ENCODE results near the gene C16orf92. TPM values are rescaled to one million over a fixed set of nuclear protein-coding genes. Genes with fewer than 3 reads are reported as not detected.

Gene C16orf92
- total RNA-seq (2021), result not detected in 2 replicates
- Bru-seq, nascent RNA, result not detected
- not detected for BruChase-seq, experiment 1, labeled RNA remaining after a 2-hour chase
- BruChase-seq, experiment 2, labeled RNA remaining after a 6-hour chase, result not detected
- long read RNA-seq, result 0 reads

GRCh38 chr16:30022887-30023286, at the start of gene C16orf92:
Gene C16orf92 (plus strand): TSS chr16:30023198. CDS start chr16:30023341, 143 bp downstream.
- no peak within 1 kb of the TSS for H3K4me2 ChIP-seq
- CTCF ChIA-PET, result interaction anchor here (1.8 kb wide), 1 partner anchor 9 kb away, joined by 10 read pairs; no protein-coding TSS in a partner anchor
- intact Hi-C loops (cut with micrococcal nuclease; ENCODE audit: unreplicated experiment), result no loop called here

GRCh38 chr16:29973384-29974246, 49.4 kb upstream of the C16orf92 start, which contains the start of gene TAOK2:
Gene TAOK2 (plus strand): TSS chr16:29973868. CDS start chr16:29977773, 3,905 bp downstream.
- no peaks in the 10 kb centered on the region for H3K9me3 ChIP-seq (ENCODE audit: insufficient read depth, low read depth)
- H3K79me2 ChIP-seq (ENCODE audit: low read depth), result peaks cover 41% of the 10 kb centered on the region
- ChIA-PET POLR2A (ENCODE audit: unreplicated experiment) (interaction anchor here (0.6 to 1.7 kb wide), 23 partner anchors 11 to 1273 kb away, joined by 3 to 30 read pairs (median 5); partner anchors contain the start of genes ALDOA, ASPHD1, CDIPT and HIRIP3), CTCF (interaction anchor here (0.5 to 1.2 kb wide), 8 partner anchors 11 to 125 kb away, joined by 3 to 6 read pairs (median 4); partner anchors contain the start of genes ASPHD1, HIRIP3, KCTD13 and SEZ6L2)
- peaks cover 19% of the 10 kb centered on the region for H3K4me1 ChIP-seq (replicated peaks; ENCODE audit: insufficient read depth)
- peaks cover 15% of the 10 kb centered on the region; the same call in 1 of the 2 replicates for H3F3A ChIP-seq (ENCODE audit: insufficient read depth, low read depth)
- no peaks in the 10 kb centered on the region for H3K27me3 ChIP-seq (ENCODE audit: insufficient read depth, low read depth)
- H3K4me3 ChIP-seq, result peak within 1 kb of the TSS; percentile 84
- intact Hi-C loops (cut with micrococcal nuclease; ENCODE audit: unreplicated experiment), result loop anchor here (1.0 kb wide), 5 partner anchors 29 to 168 kb away; partner anchors contain the start of genes ASPHD1, CDIPT and KCTD13
- BruUV-seq (replicated peaks), result no TSS peak
- H2AFZ ChIP-seq, result peak within 1 kb of the TSS; percentile 94
- no peak for TF ChIP-seq CTCF (conservative IDR thresholded peaks at IDR 0.05)
- no peak for TF ChIP-seq EZH2 (IDR thresholded peaks at IDR 0.05; ENCODE audit: low read depth)
- H3K4me2 ChIP-seq, result peak within 1 kb of the TSS; percentile 91
- H3K9me2 ChIP-seq (ENCODE audit: insufficient read depth), result no peaks in the 10 kb centered on the region
- peak; percentile 95 to 100 for DNase-seq
- peaks cover 21% of the 10 kb centered on the region; the same call in 1 of the 2 replicates for H4K20me1 ChIP-seq (ENCODE audit: insufficient read depth)
- 0 out of 2 replicates have a peak, but pooled peaks cover 4% of the 10 kb centered on the region for H3K36me3 ChIP-seq (ENCODE audit: low read depth)
- peak within 1 kb of the TSS; percentile 8; the same call in 1 of the 2 replicates for H3K27ac ChIP-seq

More at GRCh38 chr16:30022887-30023286, at the start of gene C16orf92:
- Histone ChIP-seq H3F3A (ENCODE audit: insufficient read depth, low read depth) (peaks cover 13% of the 10 kb centered on the region), H3K27ac (no peak within 1 kb of the TSS), H3K36me3 (ENCODE audit: low read depth) (no peaks in the 10 kb centered on the region), H3K79me2 (ENCODE audit: low read depth) (no peaks in the 10 kb centered on the region), H3K4me3 (no peak within 1 kb of the TSS), H4K20me1 (ENCODE audit: insufficient read depth) (no peaks in the 10 kb centered on the region), H3K27me3 (ENCODE audit: insufficient read depth, low read depth) (peaks cover 49% of the 10 kb centered on the region), H3K4me1 (replicated peaks; ENCODE audit: insufficient read depth) (no peaks in the 10 kb centered on the region; the same call in 1 of the 2 replicates), H3K9me2 (ENCODE audit: insufficient read depth) (no peaks in the 10 kb centered on the region), H2AFZ (no peak within 1 kb of the TSS), H3K9me3 (ENCODE audit: insufficient read depth, low read depth) (no peaks in the 10 kb centered on the region)
- TF ChIP-seq EZH2 (IDR thresholded peaks at IDR 0.05; ENCODE audit: low read depth) (no peak), CTCF (conservative IDR thresholded peaks at IDR 0.05) (no peak)
- POLR2A ChIA-PET (ENCODE audit: unreplicated experiment), result no interaction called here
- BruUV-seq (replicated peaks), result no TSS peak
- DNase-seq, result no peak
